PC-3 (cell line): Measurements from ENCODE around the gene GLYAT. TPM values are rescaled to one million over a fixed set of nuclear protein-coding genes. Genes with fewer than 3 reads are reported as not detected.

Experiments
- ATAC-seq: fragments of 200-7000 bp; cut with Tn5 transposase; 2 replicates; pipeline ENCODE4 v1.9.1; 2020; ENCODE audit warnings: mild to moderate bottlenecking, moderate library complexity
- BruUV-seq: library from RNA; stranded (reverse); fragments of 400-500 nt; replicated peaks from 2 replicates; lab custom pipeline; 2021; lab: Mats Ljungman, UMichigan
- CTCF ChIA-PET: fragments of 300-600 bp; sonication (Branson Sonifier 250); formaldehyde crosslinking; loops from one replicate; lab custom pipeline; 2022; ENCODE audit warnings: antibody characterized with exemption; lab: Charles Lee
- POLR2A ChIA-PET: fragments of 300-600 bp; sonication (Branson Sonifier 250); formaldehyde crosslinking; loops from one replicate; lab custom pipeline; 2022; ENCODE audit warnings: antibody characterized with exemption; ENCODE audit not compliant: unreplicated experiment; lab: Charles Lee
- DNase-seq: peaks from one replicate; pipeline ENCODE4 v3.0.0-alpha.2; 2015
- H2AFZ ChIP-seq: fragments of 300-600 bp; sonication (generic); 2 replicates; pipeline ENCODE4 v1.6.0; 2016; ENCODE audit warnings: antibody characterized with exemption, low read length
- H3F3A ChIP-seq: fragments of 300-600 bp; sonication (generic); one replicate; pipeline ENCODE4 v1.6.0; 2017; ENCODE audit warnings: antibody characterized with exemption, low read length, control low read depth, mild to moderate bottlenecking; ENCODE audit not compliant: unreplicated experiment
- H3K27ac ChIP-seq: fragments of 300-600 bp; sonication (generic); 2 replicates; pipeline ENCODE4 v1.5.1; 2016; ENCODE audit warnings: mild to moderate bottlenecking, low read length
- H3K27me3 ChIP-seq: fragments of 300-600 bp; sonication (generic); 2 replicates; pipeline ENCODE4 v1.6.1; 2016; ENCODE audit warnings: low read length, mixed read lengths
- H3K36me3 ChIP-seq: fragments of 300-600 bp; sonication (generic); 2 replicates; pipeline ENCODE4 v1.6.1; 2016; ENCODE audit warnings: low read depth, mixed run types, low read length, mixed read lengths
- H3K4me1 ChIP-seq: fragments of 300-600 bp; sonication (generic); 2 replicates; pipeline ENCODE4 v1.5.1; 2016; ENCODE audit warnings: low read length; ENCODE audit not compliant: insufficient read depth
- H3K4me2 ChIP-seq: fragments of 300-600 bp; sonication (generic); 2 replicates; pipeline ENCODE4 v1.6.0; 2016; ENCODE audit warnings: low read length
- H3K4me3 ChIP-seq: fragments of 300-600 bp; sonication (generic); 2 replicates; pipeline ENCODE4 v1.5.1; 2016; ENCODE audit warnings: mild to moderate bottlenecking, low read length, mixed read lengths
- H3K79me2 ChIP-seq: fragments of 300-600 bp; sonication (generic); 2 replicates; pipeline ENCODE4 v1.6.1; 2017; ENCODE audit warnings: low read length, mixed read lengths
- H3K9ac ChIP-seq: fragments of 300-600 bp; sonication (generic); 2 replicates; pipeline ENCODE4 v1.6.0; 2016; ENCODE audit warnings: mild to moderate bottlenecking, low read length
- H3K9me2 ChIP-seq: fragments of 300-600 bp; sonication (generic); replicated peaks from 2 replicates; pipeline ENCODE4 v1.6.1; 2016; ENCODE audit warnings: mixed run types, low read length, mixed read lengths
- H3K9me3 ChIP-seq: fragments of 300-600 bp; sonication (generic); 2 replicates; pipeline ENCODE4 v1.6.1; 2016; ENCODE audit warnings: low read length, mixed read lengths
- H4K20me1 ChIP-seq: fragments of 300-600 bp; sonication (generic); 2 replicates; pipeline ENCODE4 v1.6.1; 2016; ENCODE audit warnings: low read length, mixed read lengths
- EZH2 ChIP-seq: fragments of 300-600 bp; sonication (generic); IDR thresholded peaks from one replicate; pipeline ENCODE4 v1.6.1; 2017; ENCODE audit warnings: antibody characterized with exemption, mild to moderate bottlenecking, low read length; ENCODE audit not compliant: unreplicated experiment
- EZH2phosphoT487 ChIP-seq: fragments of 300-600 bp; sonication (generic); IDR thresholded peaks from 2 replicates; pipeline ENCODE4 v1.6.1; 2018; ENCODE audit warnings: mild to moderate bottlenecking, antibody characterized with exemption, low read length, borderline replicate concordance
- intact Hi-C: fragments of 100-400 bp; cut with micrococcal nuclease; formaldehyde crosslinking; loops from 2 replicates; pipeline ENCODE4 v1.9.0; 2023
- total RNA-seq: library from RNA; depleted of rRNA; stranded (reverse); fragments of >200 nt; gene quantifications from 2 replicates; pipeline ENCODE4 v1.2.3, GENCODE V29; 2014
- TF ChIP-seq, protein P1 (sequence below): fragments of 300-600 bp; sonication (generic); conservative IDR thresholded peaks from 2 replicates; pipeline ENCODE4 v1.5.1; 2017; ENCODE audit warnings: antibody characterized with exemption, low read depth, mild to moderate bottlenecking, low read length

Gene GLYAT
- total RNA-seq, 1 experiment from 2014 or later = not detected

DNA sequence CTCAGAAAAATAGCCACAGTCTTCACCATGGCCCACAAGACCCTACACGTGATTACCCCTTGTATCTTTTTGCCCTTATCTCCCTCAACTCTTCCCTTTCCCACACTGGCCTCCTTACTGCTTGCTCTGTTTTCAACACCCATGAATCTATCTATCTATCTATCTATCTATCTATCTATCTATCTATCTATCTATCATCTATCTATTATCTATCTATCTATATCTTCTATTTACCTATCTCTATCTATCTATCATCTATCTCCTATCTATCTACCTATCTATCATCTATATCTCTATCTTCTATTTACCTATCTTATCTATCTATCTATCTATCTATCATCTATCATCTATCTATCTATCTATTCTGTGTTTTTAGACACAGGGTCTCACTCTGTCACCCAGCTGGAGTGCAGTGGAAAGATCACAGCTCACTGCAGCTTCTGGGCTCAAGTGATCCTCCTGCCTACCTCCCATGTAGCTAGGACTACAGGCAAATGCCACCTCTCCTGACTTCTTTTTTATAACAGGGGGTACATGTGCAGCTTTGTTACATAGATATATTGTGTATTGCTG, 55.1 kb downstream of the GLYAT start:
- no peak for ATAC-seq
- intact Hi-C loops = loop anchor here (5.0 kb wide), 1 partner anchor 111 kb away; no protein-coding TSS in a partner anchor
- no peak overlapping the region for H3K9ac ChIP-seq
- H3K4me2 ChIP-seq = no peak overlapping the region
- TF ChIP-seq, protein P1, sequence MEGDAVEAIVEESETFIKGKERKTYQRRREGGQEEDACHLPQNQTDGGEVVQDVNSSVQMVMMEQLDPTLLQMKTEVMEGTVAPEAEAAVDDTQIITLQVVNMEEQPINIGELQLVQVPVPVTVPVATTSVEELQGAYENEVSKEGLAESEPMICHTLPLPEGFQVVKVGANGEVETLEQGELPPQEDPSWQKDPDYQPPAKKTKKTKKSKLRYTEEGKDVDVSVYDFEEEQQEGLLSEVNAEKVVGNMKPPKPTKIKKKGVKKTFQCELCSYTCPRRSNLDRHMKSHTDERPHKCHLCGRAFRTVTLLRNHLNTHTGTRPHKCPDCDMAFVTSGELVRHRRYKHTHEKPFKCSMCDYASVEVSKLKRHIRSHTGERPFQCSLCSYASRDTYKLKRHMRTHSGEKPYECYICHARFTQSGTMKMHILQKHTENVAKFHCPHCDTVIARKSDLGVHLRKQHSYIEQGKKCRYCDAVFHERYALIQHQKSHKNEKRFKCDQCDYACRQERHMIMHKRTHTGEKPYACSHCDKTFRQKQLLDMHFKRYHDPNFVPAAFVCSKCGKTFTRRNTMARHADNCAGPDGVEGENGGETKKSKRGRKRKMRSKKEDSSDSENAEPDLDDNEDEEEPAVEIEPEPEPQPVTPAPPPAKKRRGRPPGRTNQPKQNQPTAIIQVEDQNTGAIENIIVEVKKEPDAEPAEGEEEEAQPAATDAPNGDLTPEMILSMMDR = no peak
- TF ChIP-seq EZH2phosphoT487 = no peak
- TF ChIP-seq EZH2 = no peak
- H3K27me3 ChIP-seq = peaks cover 9% of the 10 kb centered on the region; the same call in 1 of the 2 replicates
- DNase-seq = no peak
- H3K4me1 ChIP-seq = no peaks in the 10 kb centered on the region
- CTCF ChIA-PET = no interaction called here
- H2AFZ ChIP-seq = no peak overlapping the region
- no peaks in the 10 kb centered on the region for H3K9me3 ChIP-seq
- no peaks in the 10 kb centered on the region for H3K9me2 ChIP-seq
- POLR2A ChIA-PET = no interaction called here
- H3K4me3 ChIP-seq = no peak overlapping the region
- no peaks in the 10 kb centered on the region for H3K79me2 ChIP-seq
- BruUV-seq = no TSS peak
- H3F3A ChIP-seq = no peaks in the 10 kb centered on the region
- H3K36me3 ChIP-seq = no peaks in the 10 kb centered on the region
- H3K27ac ChIP-seq = no peak overlapping the region
- no peaks in the 10 kb centered on the region for H4K20me1 ChIP-seq

DNA sequence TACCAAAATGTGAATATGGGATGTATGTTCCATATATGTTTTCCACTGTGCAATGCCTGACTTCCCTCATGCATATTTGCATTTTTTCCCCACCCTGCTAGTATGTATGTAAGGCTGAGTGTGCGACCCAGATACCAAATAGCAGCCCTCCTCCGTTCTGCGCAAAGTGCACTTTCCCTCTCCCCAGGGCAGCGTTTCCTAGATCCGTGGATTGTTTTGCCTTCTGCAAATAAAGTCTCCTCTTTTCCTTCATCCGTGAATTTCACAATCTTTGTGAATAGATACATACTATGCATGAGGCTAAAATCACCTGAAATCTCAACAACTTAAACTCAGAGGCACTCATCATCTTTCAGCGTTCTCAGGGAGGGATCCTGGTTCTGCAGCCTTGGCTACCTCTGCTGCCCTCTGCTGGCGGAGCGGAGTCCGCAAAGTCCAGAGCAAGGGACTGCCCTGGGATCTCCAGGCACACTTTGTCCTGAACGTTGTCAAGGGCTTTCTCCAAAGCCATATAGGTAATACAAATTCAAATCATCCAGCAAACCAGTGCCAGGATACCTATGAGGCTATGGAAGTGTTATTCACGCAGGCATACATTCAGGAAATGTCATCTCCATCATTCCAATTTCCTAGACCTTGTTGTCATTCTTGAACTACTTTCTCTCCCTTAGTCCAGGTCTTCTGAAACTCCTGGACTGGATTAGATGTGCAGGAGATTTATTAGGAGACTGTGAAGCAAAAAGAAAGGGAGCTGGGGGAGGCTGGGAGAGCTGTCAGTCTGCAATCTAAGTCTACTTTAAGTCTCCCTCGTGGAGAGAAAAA, 56.2 kb downstream of the GLYAT start:
- BruUV-seq = no TSS peak
- no peak overlapping the region for H3K4me3 ChIP-seq
- ATAC-seq (peak; percentile 98), DNase-seq (peak; percentile 85)
- POLR2A ChIA-PET = no interaction called here
- no peaks in the 10 kb centered on the region for H3K9me3 ChIP-seq
- H3K36me3 ChIP-seq = no peaks in the 10 kb centered on the region
- no peak overlapping the region for H3K4me2 ChIP-seq
- H3K79me2 ChIP-seq = no peaks in the 10 kb centered on the region
- intact Hi-C loops = loop anchor here (1.0 to 5.0 kb wide), 3 partner anchors 21 to 112 kb away; no protein-coding TSS in a partner anchor
- no peak overlapping the region for H3K27ac ChIP-seq
- no peaks in the 10 kb centered on the region for H3K4me1 ChIP-seq
- H4K20me1 ChIP-seq = no peaks in the 10 kb centered on the region
- CTCF ChIA-PET = no interaction called here
- no peaks in the 10 kb centered on the region for H3K9me2 ChIP-seq
- peaks cover 9% of the 10 kb centered on the region; the same call in 1 of the 2 replicates for H3K27me3 ChIP-seq
- H3F3A ChIP-seq = no peaks in the 10 kb centered on the region
- no peak overlapping the region for H2AFZ ChIP-seq
- TF ChIP-seq EZH2 = no peak
- TF ChIP-seq, protein P1 = peak; percentile 99
- no peak overlapping the region for H3K9ac ChIP-seq
